Measurements from ENCODE around the gene BST1. TPM values are rescaled to one million over a fixed set of nuclear protein-coding genes. Genes with fewer than 3 reads are reported as not detected.

BST1 gene
- total RNA-seq, 1 experiment from 2014 or later, result not detected

GRCh38 chr4:15707363-15707715 is 4.5 kb downstream of the BST1 start:
- no peaks in the 10 kb centered on the region for H3K9me3 ChIP-seq (ENCODE audit: control insufficient read depth, low read depth, low read length)
- Mint-ChIP-seq H3K4me3 (no peak overlapping the region), H3K4me1 (peaks cover 3 to 5% of the 10 kb centered on the region in 2 experiments; a peak in 3 of 4 replicates), H3K27me3 (ENCODE audit: low read depth) (peaks cover 3% of the 10 kb centered on the region; the same call in 1 of the 2 replicates), H3K9me3 (peaks cover 0 to 4% of the 10 kb centered on the region in 2 experiments; a peak in 1 of 5 replicates), H3K27ac (no peak overlapping the region), H3K36me3 (ENCODE audit: insufficient read depth in 1 of 3, low read depth in 3 of 3) (peaks cover 0 to 2% (median 0%) of the 10 kb centered on the region in 3 experiments; a peak in 1 of 7 replicates)
- H3K4ac ChIP-seq (ENCODE audit: low read depth, low read length), result no peak overlapping the region
- no peak overlapping the region for H3T11ph ChIP-seq (ENCODE audit: low read length)
- no peak overlapping the region for H2AK5ac ChIP-seq (ENCODE audit: insufficient read length, low read length)
- H3K56ac ChIP-seq (ENCODE audit: insufficient read length, low read depth, low read length), result no peak overlapping the region
- H2BK120ac ChIP-seq (ENCODE audit: low read depth, low read length, poor library complexity, severe bottlenecking), result no peak overlapping the region
- no peak overlapping the region for H4K8ac ChIP-seq (replicated peaks; ENCODE audit: insufficient read length, low read depth, low read length)
- H2BK20ac ChIP-seq (ENCODE audit: low read depth, low read length, poor library complexity, severe bottlenecking), result no peak overlapping the region
- no peak for DNase-seq
- H2AFZ ChIP-seq (ENCODE audit: low read length), result no peak overlapping the region
- no peak overlapping the region for H2BK12ac ChIP-seq (ENCODE audit: insufficient read length, low read depth, low read length)
- WGBS (ENCODE audit: extremely low coverage, insufficient read length, low lambda C conversion rate), result no CpG with 5 or more reads among the region's 7 CpGs
- TF ChIP-seq CTCF (conservative IDR thresholded peaks at IDR 0.05), result no peak
- H3K23me2 ChIP-seq (ENCODE audit: insufficient read length, low read depth, low read length, poor library complexity, severe bottlenecking), result no peaks in the 10 kb centered on the region
- H3K27me3 ChIP-seq (ENCODE audit: insufficient read depth, low read length), result no peaks in the 10 kb centered on the region
- no peak overlapping the region for H3K9ac ChIP-seq (ENCODE audit: extremely low read depth, insufficient read length, low read length)
- H3K14ac ChIP-seq (ENCODE audit: insufficient read depth, low read length), result no peak overlapping the region
- H4K20me1 ChIP-seq (ENCODE audit: control insufficient read depth, insufficient read depth, insufficient read length), result no peaks in the 10 kb centered on the region
- no peak overlapping the region for H4K5ac ChIP-seq (ENCODE audit: insufficient read length, low read depth, low read length)
- no peak overlapping the region for H3K4me2 ChIP-seq (ENCODE audit: insufficient read depth, insufficient read length, low read length)
- H2BK5ac ChIP-seq (ENCODE audit: insufficient read length, low read length), result no peak overlapping the region
- H3K18ac ChIP-seq (ENCODE audit: insufficient read length, low read depth, low read length), result no peak overlapping the region
- H2BK15ac ChIP-seq (ENCODE audit: low read depth, low read length), result no peak overlapping the region
- no peaks in the 10 kb centered on the region for H3K4me1 ChIP-seq (ENCODE audit: insufficient read depth, low read length)
- no peak overlapping the region for H3K23ac ChIP-seq (ENCODE audit: insufficient read length, low read depth, low read length)
- no peaks in the 10 kb centered on the region for H3K79me1 ChIP-seq (ENCODE audit: insufficient read depth, low read depth, low read length, poor library complexity, severe bottlenecking)
- no peaks in the 10 kb centered on the region for H3K79me2 ChIP-seq (ENCODE audit: insufficient read depth, low read length)
- H4K91ac ChIP-seq (ENCODE audit: insufficient read length, low read depth, low read length), result no peak overlapping the region
- H3K27ac ChIP-seq (ENCODE audit: insufficient read length, low read depth, low read length), result no peak overlapping the region
